CD4-positive, alpha-beta T cell treated with Interleukin-15 for 1 hour (primary cell): ENCODE measurements around the gene ADCY3.
"Not testable (repeated sequence)": the region's sequence is repeated elsewhere in the genome, so short reads cannot be mapped to it uniquely, and the experiment has no call there.

ENCODE experiments used
- DNase-seq: peaks from one replicate; pipeline ENCODE4 v3.0.0-alpha.2; 2020

The ADCY3 gene

GRCh38 chr2:24842081-24843050 is 77.7 kb downstream of the ADCY3 start:
- DNase-seq: no peak

GRCh38 chr2:24840962-24841945 is 78.8 kb downstream of the ADCY3 start:
- no peak for DNase-seq

- DNase-seq: no peak
Measured at GRCh38 chr2:24840164-24840869, 79.7 kb downstream of the ADCY3 start.

DNA sequence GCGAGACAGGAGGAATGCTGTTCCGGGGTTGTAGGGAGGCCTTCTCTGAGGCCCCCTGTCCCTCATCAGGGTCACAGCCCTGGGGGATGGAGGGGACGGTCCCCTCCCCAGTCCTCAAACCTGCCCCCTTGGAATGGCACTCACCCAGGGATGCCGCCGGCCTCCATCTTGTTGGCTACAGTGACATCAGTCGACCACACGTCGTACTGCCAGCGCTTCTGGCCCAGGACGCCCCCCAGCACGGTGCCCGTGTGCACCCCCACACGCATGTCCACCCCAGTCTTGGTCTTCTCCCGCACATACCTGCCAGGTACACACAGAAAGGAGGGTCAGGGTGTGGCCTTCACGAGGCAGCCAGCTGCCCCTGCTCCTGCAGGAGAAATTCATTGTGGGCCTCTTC is 80.3 kb downstream of the ADCY3 start:
- DNase-seq: no peak

- no peak for DNase-seq
Measured at GRCh38 chr2:24838541-24838940, 81.5 kb downstream of the ADCY3 start.

GRCh38 chr2:24837996-24838513 is 82.0 kb downstream of the ADCY3 start:
- DNase-seq: no peak

- DNase-seq: no peak
Measured at GRCh38 chr2:24836706-24837105, 83.3 kb downstream of the ADCY3 start.

GRCh38 chr2:24836206-24836605 is 83.8 kb downstream of the ADCY3 start:
- DNase-seq: no peak

- DNase-seq: not testable (repeated sequence)
Measured at GRCh38 chr2:24835411-24835810, 84.6 kb downstream of the ADCY3 start.

DNA sequence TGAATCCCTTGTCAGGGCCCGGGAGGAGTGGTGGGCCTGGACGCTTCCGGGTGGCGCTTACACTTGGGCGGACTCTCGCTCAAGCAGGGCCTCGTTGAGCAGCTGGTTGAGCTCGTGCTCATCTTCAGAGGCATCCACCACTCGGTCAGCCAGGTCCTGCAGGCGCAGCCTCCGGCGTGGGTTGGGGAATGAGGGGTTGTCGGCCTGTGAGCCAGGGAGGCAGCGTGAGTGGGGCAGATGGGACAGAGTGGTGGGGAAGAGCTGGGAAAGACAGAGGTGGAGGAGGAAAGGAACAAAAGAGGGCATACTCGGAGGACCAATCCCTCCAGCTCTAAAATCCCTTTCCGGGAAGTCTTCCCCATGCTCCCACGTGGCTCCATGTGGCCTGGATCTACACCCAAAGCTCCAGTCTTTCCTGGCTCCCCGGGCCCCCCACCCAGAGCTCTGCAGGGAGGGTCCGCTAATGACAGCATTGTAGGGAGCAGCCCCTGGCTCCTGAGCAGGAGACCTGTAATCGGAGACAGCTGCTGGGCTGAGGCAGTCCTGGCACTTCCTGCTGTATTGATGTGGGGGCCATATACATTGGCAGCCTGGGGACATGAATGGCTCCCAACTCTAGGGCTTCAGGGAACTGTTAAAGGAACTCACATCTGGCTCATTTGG is 85.2 kb downstream of the ADCY3 start:
- DNase-seq: no peak

DNA sequence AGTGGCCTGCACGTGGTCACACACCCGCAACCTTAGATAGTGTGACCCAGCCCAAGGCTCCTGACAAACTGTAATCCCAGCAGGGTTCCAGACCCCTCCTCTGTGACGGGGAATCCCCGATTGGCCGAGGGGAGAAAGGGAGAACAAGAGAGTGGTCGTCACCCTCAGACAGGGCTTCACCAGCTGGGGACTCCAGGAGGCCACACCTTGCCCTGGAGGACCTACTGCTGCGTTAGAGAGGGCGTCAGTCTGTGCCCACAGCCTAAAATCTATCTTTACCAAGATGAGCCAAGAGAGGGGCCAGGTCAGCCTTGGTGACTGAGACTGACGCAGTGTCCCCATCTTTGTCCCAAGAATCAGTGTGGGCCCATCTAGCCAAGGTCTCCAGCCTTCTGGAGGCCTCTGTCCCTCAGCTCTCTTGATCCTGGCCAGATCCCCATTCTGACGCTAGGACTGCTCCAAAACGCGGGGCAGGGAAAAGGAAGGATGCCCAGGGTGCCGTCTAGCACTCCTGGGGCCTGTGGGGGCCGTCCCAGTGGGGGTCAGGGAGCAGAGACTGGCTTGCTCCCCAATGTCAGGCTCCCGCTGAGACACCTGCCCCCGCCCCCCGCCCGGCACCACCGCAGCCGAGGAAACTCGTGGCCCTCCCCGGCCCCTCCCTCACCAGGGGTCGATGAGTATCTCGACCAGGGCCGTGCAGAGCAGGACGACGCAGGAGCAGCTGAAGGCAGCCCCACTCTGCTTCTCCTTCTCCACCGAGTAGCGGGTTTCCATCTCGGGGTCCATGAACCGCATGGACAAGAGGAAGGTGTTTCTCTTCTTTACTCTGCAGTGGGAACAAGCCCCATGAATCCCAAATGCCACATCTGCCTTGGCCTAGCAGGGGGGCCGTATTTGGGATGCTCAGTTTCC is 86.0 kb downstream of the ADCY3 start:
- DNase-seq: no peak

GRCh38 chr2:24832931-24833701 is 86.9 kb downstream of the ADCY3 start:
- DNase-seq: no peak

DNA sequence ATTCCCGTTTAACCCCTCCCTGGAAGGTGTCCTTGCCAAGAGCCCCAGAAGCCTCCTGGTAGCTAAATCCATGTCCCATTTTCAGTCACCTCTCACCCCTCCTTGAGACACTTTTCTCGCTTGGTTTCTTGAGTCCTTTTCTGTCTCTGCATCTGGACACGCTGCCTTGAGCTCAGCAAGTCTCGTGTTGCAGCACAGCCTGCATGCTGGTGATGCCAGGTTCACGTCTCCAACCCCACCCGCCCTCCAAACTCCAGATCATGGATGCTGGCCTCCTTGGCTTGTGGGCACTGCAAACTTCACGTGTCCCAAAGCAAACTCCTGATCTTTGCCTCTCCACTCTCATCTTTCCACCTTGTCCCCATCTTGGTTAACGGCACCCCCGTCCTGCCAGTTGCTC is 87.5 kb downstream of the ADCY3 start:
- DNase-seq: no peak

DNA sequence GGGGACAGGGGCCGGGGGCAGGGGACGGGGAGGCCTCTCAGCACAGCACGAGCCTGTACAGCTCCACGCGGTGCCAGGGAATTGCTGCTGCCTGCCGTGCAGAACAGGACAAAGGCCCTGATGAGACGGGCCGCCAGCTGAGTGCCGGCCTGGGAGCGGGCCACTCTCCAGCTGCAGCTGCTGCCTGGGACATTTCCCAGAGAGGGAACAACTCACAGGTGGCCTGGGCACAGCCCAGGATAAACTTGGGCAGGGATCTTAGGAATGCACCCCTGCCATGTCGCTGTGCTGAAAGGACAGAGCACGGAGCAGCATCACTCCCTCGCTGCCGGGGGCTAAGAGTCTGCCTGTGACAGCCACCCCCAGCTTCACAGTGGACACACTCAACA is 88.0 kb downstream of the ADCY3 start:
- no peak for DNase-seq

DNA sequence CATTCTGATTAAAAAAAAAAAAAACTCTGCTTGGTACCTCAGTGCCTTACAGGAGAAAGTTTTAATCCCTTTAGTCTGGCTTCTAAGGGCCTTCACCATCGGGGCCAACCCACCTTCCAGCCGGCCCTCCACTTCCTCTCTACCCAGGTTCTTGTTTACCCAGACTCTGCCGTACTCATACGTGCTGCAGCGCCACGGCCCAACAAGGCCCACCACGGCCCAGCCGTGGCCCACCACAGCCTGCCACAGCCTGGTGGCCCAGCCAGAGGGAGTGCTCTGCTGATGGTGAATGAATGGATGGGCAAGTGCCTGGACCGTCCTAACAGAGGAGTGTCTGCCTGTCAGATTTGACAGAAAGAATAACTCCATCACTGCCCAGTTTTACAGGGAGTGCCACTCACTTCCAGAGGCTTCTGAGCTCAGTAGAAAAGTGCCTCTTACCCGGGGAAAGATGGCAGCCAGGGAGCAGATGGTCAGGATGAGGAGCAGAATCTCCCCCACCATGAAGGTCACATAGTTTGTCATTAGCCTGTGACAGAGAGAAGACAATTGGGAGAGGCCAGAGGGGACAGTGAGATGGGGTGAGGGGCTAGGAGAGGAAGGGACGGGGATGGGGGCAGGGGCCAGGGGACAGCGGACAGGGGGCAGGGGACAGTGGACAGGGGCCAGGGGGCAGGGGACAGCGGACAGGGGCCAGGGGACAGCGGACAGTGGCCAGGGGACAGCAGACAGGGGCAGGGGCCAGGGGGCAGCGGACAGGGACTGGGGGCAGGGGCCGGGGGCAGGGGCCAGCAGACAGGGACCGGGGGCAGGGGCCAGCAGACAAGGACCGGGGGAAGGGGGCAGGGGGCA is 88.6 kb downstream of the ADCY3 start:
- DNase-seq: no peak

DNA sequence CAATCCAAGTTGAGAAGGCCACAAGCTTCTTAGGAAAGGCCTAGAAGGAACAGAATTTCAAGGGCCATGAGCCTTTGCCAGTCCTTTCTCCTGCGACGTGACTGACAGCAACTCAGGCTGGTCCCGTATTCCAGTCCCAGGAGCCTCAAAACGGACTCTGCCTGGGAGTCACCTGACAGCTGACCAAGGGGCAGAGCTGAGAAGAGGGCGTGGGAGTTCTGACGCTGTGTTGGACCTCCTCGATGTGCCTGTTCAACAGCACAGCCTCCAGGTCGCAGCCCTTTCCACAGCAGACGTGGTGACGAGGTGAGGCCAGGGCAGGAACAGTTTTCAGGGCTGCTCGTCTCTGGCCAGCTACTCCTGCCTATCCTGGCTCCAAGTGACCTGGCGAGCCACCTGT is 89.3 kb downstream of the ADCY3 start:
- no peak for DNase-seq

DNA sequence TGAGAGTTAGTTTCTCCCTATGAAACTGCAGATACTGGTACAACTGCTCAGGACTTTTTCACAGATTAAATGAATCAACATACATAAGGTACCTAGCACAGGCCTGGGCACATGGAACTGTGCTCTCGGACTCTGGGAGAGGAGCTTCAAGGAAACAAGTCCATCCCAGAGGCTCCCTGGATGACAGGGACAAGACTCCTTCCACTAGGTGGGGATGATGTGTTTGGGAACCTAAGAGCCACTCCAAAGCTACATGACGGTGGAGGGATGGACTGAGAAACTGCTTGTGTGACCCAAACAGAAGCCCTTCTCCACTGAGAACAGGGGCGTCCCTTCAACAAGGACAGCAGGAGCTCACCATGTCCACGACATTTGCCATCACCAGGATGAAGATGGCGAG is 89.7 kb downstream of the ADCY3 start:
- no peak for DNase-seq

DNA sequence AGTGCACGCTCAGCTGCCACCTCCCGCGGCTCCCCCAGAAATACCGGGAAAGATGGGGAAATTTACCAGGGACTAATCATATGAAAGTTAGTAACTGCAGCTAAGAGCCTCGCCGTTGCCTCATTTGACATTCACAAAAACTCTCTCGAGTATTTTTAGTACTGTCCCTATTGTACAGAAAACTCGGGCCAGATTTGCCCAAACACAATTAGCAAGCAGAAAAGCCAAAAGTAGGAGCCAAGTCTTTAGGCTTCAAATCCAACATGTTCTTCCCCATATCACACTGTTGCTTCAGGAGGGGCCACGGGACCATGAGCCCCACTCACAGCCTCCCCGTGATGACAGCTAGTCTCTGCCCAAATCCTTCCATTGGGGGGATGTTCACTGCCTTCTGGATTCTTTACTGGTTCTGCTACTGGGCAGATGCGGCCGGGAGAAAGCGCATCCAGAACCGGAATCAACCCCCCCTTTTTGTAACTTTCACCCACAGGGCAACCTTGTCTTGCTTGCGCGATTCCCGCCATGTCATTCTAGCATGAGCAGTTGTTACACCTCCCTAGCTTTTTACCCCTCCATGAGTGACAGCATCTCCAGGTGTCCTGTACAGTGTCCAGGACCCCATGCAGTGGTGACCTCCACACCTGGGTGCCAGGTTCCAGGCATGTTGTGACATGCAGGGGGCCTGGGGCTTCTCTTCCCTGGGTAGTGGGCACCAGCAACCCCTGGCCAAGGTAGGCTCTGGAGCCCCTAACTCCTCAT is 91.6 kb downstream of the ADCY3 start:
- no peak for DNase-seq
